Activated CD8-positive, alpha-beta memory T cell treated with anti-CD3 and anti-CD28 coated beads, Interleukin-2, amount 50 U/mL, for 48 hours (primary cell): ENCODE measurements around the gene DHPS.

Source experiments
- DNase-seq: peaks from one replicate; pipeline ENCODE4 v3.0.0-alpha.2; 2020

Gene DHPS

DNA sequence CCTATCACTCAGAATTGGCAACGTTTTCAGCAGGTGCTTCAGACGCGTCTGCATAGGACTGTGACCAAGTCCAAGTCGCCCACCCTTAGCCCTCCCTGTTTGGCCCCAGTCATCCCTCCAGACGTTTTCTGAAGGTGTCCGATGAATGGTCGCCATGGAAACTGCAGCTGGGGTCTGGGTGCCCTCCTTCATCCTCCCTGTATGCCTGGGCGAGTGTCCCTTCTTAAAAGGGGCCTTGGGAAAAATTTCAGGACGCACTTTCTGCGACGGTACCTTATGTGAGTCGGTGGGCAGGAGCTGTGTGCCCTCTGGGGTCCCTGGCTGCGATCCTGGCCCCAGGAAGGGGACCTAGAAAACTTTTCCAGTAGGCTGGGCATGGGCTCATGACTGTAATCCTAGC, 40.2 kb downstream of the DHPS start:
- no peak for DNase-seq

DNA sequence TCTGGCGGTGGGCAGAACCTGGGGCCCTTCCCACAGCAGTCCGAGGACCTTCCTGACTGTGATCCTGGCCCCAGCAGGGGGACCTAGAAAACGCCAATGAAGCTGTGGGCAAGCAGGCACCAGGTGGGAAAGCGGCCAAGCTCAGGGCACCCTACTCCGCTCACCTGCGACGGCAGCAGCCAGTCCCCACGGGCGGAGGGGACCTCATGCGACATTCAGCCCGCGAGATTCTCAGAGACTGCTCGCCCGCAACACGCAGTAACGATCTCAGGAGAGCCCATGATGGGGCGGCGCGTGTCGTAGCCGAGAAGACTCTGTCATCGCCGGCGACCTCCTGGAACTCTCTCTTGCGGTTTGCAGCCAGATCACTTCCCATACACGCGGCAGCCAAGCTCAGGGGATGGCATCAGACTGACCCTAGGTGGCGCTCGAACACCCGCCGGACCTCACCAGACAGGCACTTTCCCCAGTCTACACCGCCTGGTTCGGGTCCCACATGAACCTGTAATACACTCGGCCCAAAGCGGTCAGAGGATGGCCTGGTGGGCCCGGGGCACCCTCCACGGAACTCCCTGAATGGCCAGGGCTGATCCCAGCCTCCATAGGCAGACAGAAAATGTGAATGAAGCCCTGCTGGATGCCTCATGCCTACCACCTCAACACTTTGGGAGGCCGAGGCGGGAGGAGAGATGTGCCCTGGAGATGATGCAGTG, 41.6 kb downstream of the DHPS start:
- DNase-seq = peak; percentile 92

DNA sequence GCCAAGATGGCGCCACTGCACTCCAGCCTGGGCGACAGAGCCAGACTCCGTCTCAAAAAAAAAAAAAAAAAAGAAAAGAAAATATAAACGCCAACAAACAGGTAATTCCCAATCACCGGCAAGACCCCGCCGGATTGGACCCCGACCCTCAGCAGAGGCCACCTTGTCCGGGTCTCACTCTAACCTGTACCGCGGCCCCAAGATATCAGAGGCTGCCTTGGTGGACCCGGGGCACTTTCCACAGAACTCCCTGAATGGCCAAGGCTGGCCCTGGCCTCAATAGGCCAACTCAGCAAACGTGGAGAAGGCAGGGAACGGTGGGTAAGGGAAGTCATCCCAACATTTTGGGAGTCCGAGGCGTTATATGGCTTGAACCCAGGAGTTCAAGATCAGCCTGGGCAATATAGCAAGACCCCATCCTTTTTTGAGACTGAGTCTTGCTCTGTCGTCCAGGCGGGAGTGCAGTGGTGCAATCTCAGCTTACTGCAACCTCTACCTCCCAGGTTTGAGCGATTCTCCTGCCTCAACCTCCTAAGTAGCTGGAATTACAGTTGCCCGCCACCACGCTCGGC, 43.0 kb downstream of the DHPS start:
- DNase-seq = no peak

DNA sequence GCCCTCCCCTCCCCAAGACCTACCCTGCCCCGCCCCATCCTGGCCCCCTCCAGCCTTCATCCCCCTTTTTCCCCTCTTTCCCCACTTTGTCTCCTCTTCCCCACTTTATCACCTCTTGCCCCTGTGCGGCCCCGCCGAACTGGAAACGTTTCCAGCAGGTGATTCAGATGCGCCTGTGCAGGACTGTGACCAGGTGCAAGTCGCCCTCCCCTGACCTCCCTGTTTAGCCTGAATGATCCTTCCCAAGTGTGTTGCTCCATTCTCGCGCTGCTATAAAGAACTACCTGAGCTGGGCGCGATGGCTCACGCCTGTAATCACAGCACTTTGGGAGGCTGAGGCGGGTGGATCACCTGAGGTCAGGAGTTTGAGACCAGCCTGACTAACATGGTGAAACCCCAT, 45.0 kb downstream of the DHPS start:
- DNase-seq = no peak

DNA sequence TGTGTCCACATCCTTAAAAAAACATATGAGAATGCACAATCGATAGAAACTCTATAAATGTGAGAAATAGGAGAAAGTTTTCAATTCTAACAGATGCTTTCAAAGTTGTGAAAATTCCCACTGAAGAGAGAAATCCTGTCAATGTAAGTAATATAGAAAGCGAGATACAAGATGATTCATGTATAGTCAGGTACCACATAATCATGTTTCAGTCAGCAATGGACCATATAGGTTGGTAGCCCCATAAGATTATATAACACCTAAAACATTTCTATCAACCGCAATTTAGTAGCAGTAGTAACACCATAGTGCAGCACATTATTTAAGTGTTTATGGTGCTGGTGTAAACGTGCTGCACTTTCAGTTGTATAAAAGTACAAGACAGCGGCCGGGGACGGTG, 52.5 kb downstream of the DHPS start:
- DNase-seq = no peak

DNA sequence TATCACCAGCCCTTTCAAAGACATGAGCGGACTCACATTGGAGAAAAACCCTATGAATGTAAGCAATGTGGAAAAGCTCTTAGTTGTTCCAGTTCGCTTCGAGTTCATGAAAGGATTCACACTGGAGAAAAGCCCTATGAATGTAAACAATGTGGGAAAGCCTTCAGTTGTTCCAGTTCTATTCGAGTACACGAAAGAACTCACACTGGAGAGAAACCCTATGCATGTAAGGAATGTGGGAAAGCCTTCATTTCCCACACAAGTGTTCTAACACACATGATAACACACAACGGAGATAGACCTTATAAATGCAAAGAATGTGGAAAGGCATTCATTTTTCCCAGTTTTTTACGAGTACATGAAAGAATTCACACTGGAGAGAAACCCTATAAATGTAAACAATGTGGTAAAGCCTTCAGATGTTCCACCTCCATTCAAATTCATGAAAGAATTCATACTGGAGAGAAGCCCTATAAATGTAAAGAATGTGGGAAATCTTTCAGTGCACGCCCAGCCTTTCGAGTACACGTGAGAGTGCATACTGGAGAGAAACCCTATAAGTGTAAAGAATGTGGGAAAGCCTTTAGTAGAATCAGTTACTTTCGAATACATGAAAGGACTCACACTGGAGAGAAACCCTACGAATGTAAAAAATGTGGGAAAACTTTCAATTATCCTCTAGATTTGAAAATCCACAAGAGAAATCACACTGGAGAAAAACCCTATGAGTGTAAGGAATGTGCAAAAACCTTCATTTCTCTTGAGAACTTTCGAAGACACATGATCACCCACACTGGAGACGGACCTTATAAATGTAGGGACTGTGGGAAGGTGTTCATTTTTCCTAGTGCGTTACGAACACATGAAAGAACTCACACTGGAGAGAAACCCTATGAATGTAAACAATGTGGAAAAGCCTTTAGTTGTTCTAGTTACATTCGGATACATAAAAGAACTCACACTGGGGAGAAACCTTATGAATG, 53.3 kb downstream of the DHPS start:
- no peak for DNase-seq

DNA sequence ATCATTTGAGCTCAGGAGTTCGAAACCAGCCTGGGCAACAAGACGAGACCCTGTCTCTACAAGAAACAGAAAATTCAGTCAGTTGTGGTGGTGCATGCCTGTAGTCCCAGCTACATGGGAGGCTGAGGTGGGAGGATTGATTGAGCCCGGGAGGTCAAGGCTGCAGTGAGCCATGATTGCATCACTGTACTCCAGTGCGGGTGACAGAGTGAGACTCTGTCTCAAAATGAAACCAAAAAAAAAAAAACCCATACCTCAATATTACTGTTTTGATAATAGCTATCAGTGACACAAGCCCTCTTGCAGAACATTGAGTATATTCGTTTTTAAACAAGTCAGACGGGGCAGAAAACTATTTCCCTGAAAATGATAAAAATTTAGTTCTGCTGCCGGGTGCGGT, 54.7 kb downstream of the DHPS start:
- no peak for DNase-seq
